Left forelimb (tissue), 1 donor: ENCODE measurements around the gene PITPNC1.
"Not testable (repeated sequence)": the region's sequence is repeated elsewhere in the genome, so short reads cannot be mapped to it uniquely, and the experiment has no call there.

Experiments
- DNase-seq: peaks from one replicate; pipeline ENCODE4 v3.0.0-alpha.2; 2018; ENCODE audit warnings: low spot score

Gene PITPNC1

DNA sequence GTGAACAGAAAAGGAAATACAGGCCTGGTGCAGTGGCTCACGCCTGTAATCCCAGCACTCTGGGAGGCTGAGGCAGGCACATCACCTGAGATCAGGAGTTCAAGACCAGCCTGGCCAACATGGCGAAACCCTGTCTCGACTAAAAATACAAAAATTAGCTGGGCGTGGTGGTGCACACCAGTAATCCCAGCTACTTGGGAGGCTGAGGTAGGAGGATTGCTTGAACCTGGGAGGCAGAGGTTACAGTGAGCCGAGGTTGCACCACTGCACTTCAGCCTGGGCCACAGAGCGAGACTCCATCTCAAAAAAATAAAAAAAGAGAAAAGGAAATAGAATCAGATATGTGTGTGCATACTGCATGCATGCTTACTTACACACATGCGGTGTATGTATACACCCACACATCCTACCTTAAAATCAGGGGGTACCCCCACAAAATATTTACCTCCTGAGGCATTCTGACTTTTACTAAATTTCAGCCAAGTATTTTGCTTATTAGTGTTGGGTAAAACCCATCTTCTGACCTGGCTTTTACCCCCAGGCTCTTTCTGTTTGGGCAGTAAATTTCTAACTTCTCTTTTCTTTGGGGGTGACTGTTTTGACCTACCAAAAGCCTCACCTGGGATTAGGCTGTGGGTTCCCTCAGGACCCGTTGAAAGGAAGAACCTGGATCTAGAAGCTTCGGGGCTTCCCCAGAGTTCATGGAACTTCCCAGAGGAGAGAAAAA, 201.8 kb downstream of the PITPNC1 start:
- not testable (repeated sequence) for DNase-seq

DNA sequence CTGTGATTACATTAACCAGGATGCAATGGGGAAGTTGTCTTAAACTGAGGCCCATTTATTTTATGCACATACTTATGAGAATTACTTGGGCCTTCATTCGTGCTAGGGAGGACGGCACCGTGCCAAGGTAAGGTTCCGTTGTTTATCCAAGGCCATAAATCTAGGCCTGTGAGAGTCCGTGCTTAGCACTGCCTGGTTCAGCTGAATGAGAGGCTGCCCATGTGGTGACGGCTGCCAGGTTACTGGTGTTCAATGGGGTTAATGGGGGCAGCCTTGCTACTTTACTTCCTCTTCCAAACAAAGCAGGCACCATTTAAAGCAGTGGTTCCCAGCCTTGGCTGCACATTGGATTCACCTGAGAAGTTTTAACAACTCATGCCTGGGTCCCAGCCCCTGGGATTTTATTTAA, 205.6 kb downstream of the PITPNC1 start:
- no peak for DNase-seq

DNA sequence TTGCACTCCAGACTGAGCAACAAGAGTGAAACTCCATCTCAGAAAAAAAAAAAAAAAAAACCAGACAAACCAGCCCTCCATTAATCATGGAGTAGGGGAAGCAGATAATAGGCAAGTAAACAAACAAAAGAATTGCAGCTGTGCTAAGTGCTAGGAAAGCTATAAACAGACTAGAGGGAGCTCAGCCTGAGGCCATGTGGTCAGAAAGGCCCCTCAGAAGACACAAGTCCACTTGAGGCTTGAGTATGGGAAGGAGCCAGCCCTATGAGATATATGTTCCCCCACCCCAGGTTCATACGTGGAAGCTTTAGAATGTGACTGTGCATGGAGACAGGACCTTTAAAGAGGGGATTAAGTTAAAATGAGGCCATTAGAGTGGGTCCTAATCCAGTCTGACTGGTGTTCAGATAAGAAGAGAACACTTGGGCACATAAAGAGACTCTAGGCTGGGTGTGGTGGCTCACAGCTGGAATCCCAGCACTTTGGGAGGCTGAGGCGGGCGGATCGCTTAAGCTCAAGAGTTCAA, 208.1 kb downstream of the PITPNC1 start:
- no peak for DNase-seq

DNA sequence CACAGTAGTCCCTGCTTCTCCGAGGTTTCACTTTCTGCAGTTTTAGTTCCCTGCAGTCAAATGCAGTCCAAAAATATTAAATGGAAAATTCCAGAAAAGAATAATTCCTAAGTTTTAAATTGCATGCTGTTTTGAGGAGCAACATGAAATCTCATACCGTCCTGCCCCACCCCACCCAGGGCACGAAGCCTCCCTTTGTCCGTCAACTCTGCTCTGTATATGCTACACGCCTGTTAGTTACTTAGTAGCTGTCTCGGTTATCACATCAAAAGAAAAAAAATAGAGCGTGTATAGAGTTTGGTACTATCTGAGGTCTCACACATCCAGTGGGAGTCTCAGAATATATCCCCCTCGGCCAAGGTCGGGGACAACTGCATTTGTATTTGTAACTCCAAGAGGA, 211.2 kb downstream of the PITPNC1 start:
- DNase-seq: no peak

DNA sequence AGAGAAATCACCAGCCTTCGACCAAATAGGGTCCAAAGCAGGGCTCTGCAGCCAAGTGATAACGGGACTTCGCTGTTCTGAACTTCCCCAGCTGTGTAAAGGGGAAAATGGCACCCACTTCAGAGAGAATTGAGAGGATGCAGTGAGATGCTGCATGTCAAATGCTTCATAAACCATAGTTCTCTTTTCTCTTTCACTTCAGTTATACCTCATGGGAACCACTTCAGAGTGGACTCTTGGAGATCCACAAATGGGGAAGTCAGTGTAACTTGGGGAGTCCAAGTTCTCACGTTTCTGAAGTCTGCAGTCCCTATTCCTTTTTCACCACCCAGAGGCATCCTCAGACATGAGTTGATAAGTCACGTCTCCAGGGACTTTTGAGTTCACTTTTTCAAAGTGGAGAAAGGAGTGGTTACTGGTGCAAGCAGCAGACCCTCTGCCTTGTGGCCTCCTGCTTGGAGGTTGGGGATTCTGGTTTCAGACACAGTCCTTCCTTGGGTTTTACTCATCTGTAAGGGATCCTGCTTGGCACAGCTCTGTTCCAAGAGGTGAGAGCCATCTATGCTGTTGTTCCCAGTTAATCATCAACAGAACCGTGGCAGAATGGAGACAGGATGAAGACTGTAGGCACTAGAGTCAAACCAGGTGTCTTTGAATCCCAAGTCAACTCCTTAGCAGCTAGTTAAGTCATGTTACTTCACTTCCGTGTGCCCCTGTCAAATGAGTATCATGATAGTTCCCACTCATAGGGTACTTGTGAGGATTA, 217.2 kb downstream of the PITPNC1 start:
- no peak for DNase-seq

DNA sequence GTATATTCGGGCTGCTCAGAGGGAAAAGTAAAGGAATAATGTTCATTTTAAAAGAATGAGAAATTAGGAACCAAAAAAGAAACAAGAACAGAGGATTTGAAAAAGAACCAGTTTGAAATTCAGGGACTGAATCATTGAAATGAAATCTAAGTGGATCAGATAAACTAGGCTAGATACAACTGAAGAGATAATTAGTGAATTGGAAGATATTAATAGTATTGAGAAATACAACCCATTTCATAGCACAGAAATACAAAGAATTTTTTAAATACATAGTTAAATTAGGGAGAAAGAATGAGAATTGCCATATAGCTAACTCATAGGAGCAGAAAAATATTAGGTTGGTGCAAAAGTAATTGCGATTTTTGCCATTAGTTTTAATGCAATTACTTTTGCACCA, 223.3 kb downstream of the PITPNC1 start:
- no peak for DNase-seq

DNA sequence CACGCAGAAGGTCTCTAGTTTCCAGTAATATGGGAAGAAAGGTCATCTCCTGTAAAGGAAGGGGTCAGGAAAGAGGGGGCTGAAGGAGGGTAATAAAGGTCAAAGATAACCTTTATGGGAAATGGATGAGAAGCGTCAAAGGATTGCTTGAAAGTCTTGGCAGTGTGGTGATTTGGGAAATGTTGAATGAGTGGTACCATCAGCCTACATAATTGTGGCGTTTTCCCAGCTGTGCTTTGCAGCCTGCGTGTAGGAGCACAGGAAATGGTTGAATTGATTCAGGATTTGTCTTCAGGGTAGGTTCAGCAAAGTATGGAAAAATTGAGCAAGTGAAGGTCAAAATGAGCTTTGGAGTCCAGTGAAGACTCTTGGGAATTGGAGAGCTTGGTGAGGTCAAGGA, 224.8 kb downstream of the PITPNC1 start:
- no peak for DNase-seq

DNA sequence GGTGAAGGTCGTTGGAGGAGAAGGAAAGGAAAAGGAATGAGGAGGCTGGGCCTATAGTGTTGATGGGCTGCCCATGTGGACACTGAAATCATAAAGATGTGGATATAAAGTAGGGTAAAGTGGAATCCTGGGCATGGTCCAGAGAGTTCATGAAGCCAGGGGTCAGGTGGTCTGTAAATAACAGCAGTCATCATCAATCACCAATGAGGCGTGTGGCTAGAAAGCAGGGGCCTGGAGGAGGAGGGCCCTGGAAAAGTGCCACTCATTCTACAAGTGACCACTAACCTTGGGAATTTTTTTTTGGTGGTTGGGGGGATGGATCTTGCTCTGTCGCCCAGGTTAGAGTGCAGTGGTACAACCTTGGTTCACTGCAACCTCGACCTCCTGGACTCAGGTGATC, 225.4 kb downstream of the PITPNC1 start:
- no peak for DNase-seq

DNA sequence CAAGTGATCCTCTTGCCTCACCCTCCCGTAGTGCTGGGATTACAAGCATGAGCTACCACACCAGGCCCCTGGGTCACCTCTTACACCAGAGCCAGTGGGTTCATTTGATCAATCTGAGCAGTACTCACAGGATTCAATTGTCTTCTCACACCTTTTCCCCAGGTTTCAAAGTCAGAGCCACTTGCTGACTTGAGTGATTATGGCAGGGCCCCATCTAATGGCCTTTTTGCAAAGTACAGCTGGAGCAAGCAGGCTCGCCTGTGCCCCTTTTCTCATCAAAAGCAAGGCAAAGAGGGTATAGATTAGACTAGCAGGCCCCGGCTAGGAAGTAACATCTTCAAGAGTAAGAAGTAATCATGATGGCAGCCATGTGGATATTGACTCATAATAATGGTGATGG, 225.9 kb downstream of the PITPNC1 start:
- DNase-seq: no peak

DNA sequence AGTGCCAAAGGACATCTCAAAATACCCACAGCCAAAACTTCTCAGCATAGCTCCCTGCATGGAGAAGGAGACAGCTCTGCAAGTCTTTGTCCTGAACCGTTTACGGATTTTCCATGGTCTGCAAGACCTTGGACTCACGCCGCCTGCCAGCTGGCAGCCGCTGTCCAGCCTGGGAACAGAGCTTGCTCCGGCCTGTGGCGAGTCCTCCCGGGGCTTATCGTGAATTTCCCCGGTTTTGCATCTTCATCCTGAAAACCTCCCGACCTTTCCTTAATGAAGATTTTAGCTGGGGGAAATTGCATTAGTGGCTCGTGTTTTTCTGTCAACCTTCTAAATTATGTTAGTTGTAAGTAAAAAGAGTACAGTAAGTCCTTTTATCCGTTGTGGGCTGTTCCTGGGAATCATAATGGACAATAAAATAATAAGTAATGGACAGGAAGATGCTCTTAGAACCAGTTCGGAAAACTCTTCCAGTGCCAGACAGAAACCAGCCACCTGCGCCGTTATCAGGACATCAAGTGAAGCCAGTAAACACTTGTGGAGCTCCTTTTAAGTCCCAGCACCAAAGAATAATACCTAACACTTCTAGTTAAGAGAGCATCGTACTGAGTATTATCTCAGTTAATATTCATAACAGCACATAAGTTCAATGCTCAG, 228.3 kb downstream of the PITPNC1 start:
- DNase-seq: no peak

DNA sequence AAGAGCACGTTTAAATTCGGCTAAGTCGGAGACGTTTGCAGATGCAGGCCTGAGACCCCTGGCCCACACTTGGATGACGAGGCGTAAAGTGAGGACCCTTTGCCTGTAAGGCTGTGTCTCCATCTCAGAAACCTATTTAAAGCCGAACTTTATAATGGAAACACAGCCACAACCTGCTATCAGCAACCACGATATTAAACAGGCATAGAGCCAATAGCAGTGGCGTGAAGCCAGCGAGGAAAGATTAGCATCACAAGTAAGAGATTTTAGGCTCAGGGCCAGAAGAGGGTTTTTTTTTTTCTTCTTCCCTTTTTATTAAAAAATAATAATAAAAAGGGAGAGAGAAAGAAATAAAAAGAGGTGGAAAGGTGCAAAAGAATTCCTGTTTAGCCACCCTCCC, 229.4 kb downstream of the PITPNC1 start:
- no peak for DNase-seq

DNA sequence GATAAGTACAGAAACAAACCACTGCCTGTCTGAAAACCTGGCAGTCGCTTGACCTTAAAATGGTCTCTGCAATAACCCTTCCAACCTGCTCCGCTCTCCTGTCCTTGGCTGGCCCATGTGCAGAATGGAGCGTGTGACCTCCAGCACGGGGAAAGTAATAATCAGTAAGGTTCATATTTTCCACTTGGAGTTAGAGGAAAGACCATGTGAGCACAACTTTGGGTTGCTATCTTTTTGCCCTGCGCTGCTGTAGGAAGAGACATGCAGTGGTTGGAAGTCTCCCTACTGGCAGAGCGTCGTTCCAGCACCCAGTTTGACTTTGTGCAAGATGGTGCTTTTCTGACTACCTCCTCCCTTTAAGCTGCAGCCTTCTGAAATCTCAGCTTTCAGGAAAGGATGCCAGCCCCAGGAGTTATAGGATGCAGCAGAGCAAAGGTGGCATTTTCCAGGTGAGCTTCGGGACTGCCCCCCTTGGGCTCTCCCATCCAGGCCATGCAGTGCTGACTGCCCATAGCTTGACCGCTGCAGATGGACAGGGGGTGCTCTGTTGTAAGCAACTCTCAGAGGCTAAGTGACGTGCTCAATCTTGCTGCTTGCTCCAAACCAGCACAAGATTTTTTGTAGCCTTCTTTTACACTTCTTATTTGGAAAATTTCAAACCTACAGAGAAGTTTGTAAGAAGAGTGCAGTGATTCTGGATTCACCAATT, 230.0 kb downstream of the PITPNC1 start:
- no peak for DNase-seq

DNA sequence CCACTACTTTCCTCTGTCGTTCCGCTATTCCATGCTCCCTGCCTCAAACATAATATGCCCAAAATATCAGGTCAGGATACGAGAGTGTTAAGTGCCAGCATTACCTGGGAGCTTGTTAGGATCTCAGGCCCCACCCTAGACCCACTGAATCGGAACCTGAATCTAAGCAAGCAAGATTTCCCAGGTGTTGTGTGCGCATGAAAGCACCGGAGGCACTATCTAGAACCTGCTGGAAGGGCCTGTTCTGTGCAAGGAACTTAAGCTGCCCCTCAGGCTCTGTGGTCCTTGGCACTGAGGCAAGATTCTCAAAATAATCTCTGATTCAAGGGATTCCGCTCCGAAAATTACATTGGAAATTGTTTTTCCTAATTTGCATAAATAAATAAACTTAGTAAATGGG, 233.0 kb downstream of the PITPNC1 start:
- DNase-seq: no peak

DNA sequence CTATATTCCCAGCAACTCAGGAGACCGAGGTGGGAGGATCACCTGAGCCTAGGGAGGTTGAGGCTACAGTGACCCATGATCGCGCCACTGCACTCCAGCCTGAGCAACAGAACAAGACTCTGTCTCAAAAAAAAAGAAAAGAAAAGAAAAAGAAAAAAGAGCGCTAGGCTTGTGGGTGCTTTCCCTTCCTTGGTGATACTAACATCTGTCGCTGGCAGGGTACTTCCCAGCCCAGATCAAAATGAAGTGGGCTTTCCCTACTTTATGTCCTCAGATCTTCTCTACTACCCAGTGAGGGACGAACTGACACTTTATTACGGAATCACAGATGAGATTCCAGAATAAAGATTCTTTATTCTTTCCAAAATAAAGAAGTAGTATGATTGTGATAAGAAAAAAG, 236.9 kb downstream of the PITPNC1 start:
- no peak for DNase-seq

DNA sequence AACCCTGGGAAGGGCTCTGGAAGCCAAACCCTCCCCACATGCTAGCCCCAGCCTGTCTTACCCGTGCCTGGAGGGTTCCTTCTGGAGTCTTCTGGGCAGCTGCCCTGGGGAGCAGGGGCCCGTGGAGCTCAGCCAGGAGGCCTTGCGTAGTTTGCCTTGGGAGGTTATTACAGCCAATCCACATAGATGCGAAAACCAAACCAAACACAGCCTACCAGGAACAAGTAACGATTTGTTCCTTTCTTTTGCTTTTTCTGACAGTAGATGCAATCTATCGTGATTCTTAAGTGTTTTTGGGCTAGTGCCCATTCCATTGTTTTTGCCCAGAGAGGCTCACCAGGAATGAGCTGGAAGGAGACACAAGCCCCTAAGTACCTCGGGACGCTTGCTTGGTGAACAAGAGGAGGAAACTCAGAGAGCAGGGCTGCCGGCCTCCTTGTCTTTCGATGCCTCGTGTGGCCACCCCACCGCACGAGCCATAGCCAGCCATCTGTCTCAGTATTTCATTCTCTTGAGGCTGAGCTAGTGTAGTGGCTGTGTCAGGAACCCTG, 238.0 kb downstream of the PITPNC1 start:
- DNase-seq: no peak

DNA sequence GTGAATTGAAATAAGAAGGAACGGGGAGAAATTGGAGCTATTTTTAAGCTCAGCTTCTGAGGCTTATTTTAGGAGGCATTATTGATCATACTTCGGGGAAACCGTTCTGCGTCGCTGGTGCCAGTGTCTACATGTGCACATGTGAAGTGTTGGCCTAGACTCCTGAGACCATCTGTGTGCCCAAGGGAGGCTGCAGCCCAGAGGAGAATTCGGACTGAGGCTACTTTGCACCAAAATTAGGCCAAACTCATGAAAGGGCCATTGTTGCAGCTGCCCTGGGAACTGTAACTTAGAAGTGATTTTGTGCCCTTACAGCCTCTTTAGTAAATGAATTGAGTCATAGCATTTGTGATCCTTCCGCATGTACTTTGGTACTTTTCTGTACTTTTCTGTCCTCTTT, 238.7 kb downstream of the PITPNC1 start:
- no peak for DNase-seq

DNA sequence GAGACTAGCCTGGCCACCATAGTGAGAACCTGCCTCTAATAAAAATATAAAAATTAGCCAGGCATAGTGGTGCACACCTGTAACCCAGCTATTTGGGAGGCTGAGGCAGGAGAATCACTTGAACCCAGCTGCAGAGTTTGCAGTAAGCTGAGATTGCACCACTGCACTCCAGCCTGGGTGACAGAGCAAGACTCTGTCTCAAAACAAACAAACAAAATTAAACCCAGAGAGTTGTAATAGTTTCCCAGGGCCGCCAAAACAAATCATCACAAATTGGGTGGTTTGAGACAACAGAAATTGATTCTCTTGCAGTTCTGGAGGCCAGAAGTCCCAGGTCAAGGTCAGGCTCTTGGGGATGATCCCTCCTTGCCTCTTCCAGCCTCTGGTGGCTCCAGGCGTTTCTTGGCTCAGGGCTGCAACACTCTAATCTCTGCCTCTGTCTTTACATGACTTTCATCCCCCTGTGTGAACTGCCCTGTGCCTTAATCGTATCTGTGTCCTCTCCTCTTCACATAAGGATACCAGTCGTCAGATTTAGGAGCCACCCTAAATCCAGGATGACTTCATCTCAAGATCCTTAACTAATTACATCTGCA, 240.3 kb downstream of the PITPNC1 start:
- no peak for DNase-seq

DNA sequence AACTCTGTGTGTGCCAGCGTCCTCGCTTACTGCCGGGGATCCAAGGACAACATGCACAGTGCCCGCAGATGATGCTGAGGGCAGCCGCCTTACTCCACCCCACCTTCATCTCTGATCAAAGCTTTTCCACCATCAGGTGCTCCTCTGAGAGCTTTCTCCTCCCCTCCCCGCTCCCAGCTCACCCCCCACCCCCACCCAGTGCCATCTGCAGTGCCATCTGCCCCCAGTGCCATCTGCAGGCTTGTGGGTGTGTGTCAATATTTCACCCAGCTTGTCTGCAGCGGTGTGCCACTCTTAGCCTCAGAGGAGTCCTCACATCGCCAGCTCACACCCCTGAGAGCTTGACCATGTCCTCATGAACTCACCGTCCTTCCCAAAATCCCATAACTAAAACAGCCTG, 242.5 kb downstream of the PITPNC1 start:
- no peak for DNase-seq

DNA sequence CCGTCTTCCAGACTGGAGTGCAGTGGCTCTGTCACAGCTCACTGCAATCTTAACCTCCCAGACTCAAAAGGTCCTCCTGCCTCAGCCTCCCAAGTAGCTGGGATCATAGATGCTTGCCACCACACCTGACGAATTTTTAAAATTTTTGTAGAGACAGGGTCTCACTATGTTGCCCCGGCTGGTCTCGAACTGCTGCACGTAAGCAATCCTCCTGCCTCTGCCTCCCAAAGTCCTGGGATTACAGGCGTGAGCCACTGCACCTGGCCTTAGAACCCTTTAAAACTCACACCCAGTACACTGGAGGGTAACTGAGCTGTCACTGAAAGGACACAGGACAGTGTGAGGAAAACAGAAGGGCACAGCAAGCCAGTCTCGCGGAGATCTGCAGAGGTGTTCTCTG, 243.0 kb downstream of the PITPNC1 start:
- DNase-seq: no peak

DNA sequence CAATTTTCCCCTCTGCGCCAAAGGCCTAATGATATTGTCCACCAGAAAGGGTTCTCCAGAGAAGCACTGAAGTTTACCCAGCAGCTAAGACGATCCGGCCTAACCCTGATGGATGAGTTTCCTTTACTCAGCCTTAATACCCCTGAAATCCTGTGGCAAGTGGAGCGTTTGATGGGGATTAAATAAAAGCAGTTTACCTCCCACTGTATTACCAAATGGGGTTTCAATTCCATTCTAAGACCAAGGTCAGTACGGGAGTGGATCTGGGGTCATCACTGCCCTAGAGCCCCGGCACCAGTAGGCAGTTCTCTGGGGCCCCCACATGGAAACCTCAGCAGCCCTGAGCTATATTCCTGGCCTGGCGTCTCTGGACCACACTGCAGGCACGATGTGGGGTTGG, 243.6 kb downstream of the PITPNC1 start:
- no peak for DNase-seq

DNA sequence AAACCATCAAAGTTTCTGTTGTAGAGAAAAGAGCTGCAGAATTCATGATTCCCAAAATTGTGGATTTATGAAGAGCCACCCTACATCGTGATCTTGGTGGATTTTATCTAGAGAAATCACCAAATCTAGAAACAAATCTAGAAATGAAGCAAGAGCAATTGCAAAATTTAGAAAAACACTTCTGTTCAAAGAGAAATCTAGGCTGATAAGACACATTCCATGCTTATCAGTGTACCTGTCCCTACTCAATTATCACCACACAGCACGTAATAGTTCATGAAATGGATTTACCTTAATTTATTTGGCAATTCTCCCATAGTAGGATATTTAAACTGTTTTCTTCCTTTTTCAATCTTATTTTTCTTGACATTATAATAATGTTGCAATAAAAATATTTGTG, 246.7 kb downstream of the PITPNC1 start:
- no peak for DNase-seq
